ENCODE measurements around the gene SYT12. TPM values are rescaled to one million over a fixed set of nuclear protein-coding genes. Genes with fewer than 3 reads are reported as not detected.

The SYT12 gene
- total and polyA plus RNA-seq, 9 of the 15 experiments (the other 6 are each of a cell fraction or from before 2014, with no cell fraction given), result 0.03 to 0.11 (median 0.03) TPM; not detected in 4

GRCh38 chr11:67054836-67055523 is 32.0 kb downstream of the SYT12 start (continued):
- peak; percentile 74 for TF ChIP-seq MXI1 (IDR thresholded peaks at IDR 0.05; ENCODE audit: low read depth, low read length)
- TF ChIP-seq ZNF764 (CRISPR knock-in tag; IDR thresholded peaks at IDR 0.05; ENCODE audit: low read depth), result no peak
- no peak for TF ChIP-seq LCOR (CRISPR knock-in tag; IDR thresholded peaks at IDR 0.05)
- TF ChIP-seq MTA2 (IDR thresholded peaks at IDR 0.05; ENCODE audit: low read depth), result no peak
- no peak for TF ChIP-seq ZNF24 (IDR thresholded peaks at IDR 0.05)
- TF ChIP-seq GABPB2 (CRISPR knock-in tag; conservative IDR thresholded peaks at IDR 0.05), result no peak
- TF ChIP-seq ZFX (CRISPR knock-in tag; IDR thresholded peaks at IDR 0.05), result peak; percentile 13; the same call in 1 of the 2 replicates
- TF ChIP-seq ATF7 (IDR thresholded peaks at IDR 0.05), result peak; percentile 39; the same call in 1 of the 2 replicates
- TF ChIP-seq FOXK2 (conservative IDR thresholded peaks at IDR 0.05 in 1 of 2, IDR thresholded peaks at IDR 0.05 in 1 of 2; ENCODE audit: low read depth in 2 of 2), result peak in 1 of 2 experiments; percentile 52; a peak in 1 of 4 replicates
- TF ChIP-seq HDAC2 (IDR thresholded peaks at IDR 0.05), result peak; percentile 74; the same call in 1 of the 2 replicates
- 0 out of 4 replicates have a peak, but pooled peaks of 1 of the 2 experiments have one; percentile 4 for TF ChIP-seq RAD21 (CRISPR knock-in tag; conservative IDR thresholded peaks at IDR 0.05 in 1 of 2, IDR thresholded peaks at IDR 0.05 in 1 of 2)
- peak; percentile 97 for TF ChIP-seq FOXJ2 (tag; IDR thresholded peaks at IDR 0.05)
- no peak for TF ChIP-seq KDM4B (IDR thresholded peaks at IDR 0.05; ENCODE audit: borderline replicate concordance in 2 of 2, low read depth in 1 of 2)
- TF ChIP-seq ZNF436 (CRISPR knock-in tag; IDR thresholded peaks at IDR 0.05), result no peak
- TF ChIP-seq PPARD (CRISPR knock-in tag; IDR thresholded peaks at IDR 0.05), result no peak
- no peak for TF ChIP-seq MBD2 (IDR thresholded peaks at IDR 0.05; ENCODE audit: borderline replicate concordance, low read depth)
- 0 out of 2 replicates have a peak, but pooled peaks have one; percentile 69 for TF ChIP-seq FOXP4 (CRISPR knock-in tag; IDR thresholded peaks at IDR 0.05; ENCODE audit: borderline replicate concordance)
- peak; percentile 51 for TF ChIP-seq RBBP5 (IDR thresholded peaks at IDR 0.05; ENCODE audit: borderline replicate concordance, insufficient read depth, low read length, poor library complexity, severe bottlenecking)
- TF ChIP-seq ADNP (tag; IDR thresholded peaks at IDR 0.05), result peak; percentile 92
- TF ChIP-seq ARID1B (IDR thresholded peaks at IDR 0.05), result 0 out of 2 replicates have a peak, but pooled peaks have one; percentile 32
- TF ChIP-seq DPF2 (IDR thresholded peaks at IDR 0.05), result peak; percentile 40; the same call in 1 of the 2 replicates
- peak; percentile 29; the same call in 1 of the 2 replicates for TF ChIP-seq JUND (IDR thresholded peaks at IDR 0.05; ENCODE audit: borderline replicate concordance, low read depth, low read length)
- no peak; the same call in 1 of the 3 replicates for TF ChIP-seq JUND (tag; IDR thresholded peaks at IDR 0.05; ENCODE audit: borderline replicate concordance, low read depth, low read length)
- TF ChIP-seq GABPA (tag; conservative IDR thresholded peaks at IDR 0.05; ENCODE audit: low read depth), result no peak
- TF ChIP-seq MYC (IDR thresholded peaks at IDR 0.05; ENCODE audit: low read depth, low read length), result peak; percentile 62; the same call in 1 of the 2 replicates
- TF ChIP-seq MYC (CRISPR knock-in tag; IDR thresholded peaks at IDR 0.05; ENCODE audit: borderline replicate concordance, low read depth), result no peak
- no peak for TF ChIP-seq CEBPG (CRISPR knock-in tag; IDR thresholded peaks at IDR 0.05)
- peak; percentile 25 to 66; a peak in 1 of 4 replicates for TF ChIP-seq CEBPG (tag; conservative IDR thresholded peaks at IDR 0.05 in 1 of 2, IDR thresholded peaks at IDR 0.05 in 1 of 2)

Data from K562 (cell line).